Neutrophil (primary cell): ENCODE measurements around the gene FTL.

ENCODE experiments used
- H3K27ac ChIP-seq: fragments of 200-600 bp; sonication (generic); 2 replicates; pipeline ENCODE4 v1.5.1; 2016; ENCODE audit warnings: mild to moderate bottlenecking, moderate library complexity
- H3K27me3 ChIP-seq: fragments of 200-600 bp; sonication (generic); 2 replicates; pipeline ENCODE4 v1.6.0; 2016; ENCODE audit warnings: mild to moderate bottlenecking
- H3K36me3 ChIP-seq: fragments of 200-600 bp; sonication (generic); 2 replicates; pipeline ENCODE4 v1.5.1; 2017
- H3K4me1 ChIP-seq, 2 experiments: fragments of 200-600 bp in 1 of 2; sonication (generic) in 1 of 2; 1 replicate in 1 of 2; 2 replicates in 1 of 2; pipeline versions ENCODE4 v1.5.1 to v1.6.1; 2013 to 2016; ENCODE audit warnings: low read depth in 1 of 2, low read length in 1 of 2, mild to moderate bottlenecking in 1 of 2, moderate library complexity in 1 of 2; ENCODE audit not compliant: control insufficient read depth in 1 of 2, insufficient read depth in 1 of 2
- H3K4me3 ChIP-seq, 2 experiments: fragments of 200-600 bp in 1 of 2; sonication (generic) in 1 of 2; 1 replicate in 1 of 2; 2 replicates in 1 of 2; pipeline ENCODE4 v1.5.1; 2013 to 2016; ENCODE audit warnings: low read depth in 1 of 2, low read length in 1 of 2, mild to moderate bottlenecking in 1 of 2, moderate library complexity in 1 of 2
- H3K9me3 ChIP-seq: fragments of 200-600 bp; sonication (generic); 2 replicates; pipeline ENCODE4 v1.5.1; 2016
- TF ChIP-seq, protein P1 (sequence below): fragments of 200-600 bp; sonication (generic); IDR thresholded peaks from 2 replicates; pipeline ENCODE4 v1.5.1; 2016; ENCODE audit warnings: antibody characterized with exemption

FTL gene

DNA sequence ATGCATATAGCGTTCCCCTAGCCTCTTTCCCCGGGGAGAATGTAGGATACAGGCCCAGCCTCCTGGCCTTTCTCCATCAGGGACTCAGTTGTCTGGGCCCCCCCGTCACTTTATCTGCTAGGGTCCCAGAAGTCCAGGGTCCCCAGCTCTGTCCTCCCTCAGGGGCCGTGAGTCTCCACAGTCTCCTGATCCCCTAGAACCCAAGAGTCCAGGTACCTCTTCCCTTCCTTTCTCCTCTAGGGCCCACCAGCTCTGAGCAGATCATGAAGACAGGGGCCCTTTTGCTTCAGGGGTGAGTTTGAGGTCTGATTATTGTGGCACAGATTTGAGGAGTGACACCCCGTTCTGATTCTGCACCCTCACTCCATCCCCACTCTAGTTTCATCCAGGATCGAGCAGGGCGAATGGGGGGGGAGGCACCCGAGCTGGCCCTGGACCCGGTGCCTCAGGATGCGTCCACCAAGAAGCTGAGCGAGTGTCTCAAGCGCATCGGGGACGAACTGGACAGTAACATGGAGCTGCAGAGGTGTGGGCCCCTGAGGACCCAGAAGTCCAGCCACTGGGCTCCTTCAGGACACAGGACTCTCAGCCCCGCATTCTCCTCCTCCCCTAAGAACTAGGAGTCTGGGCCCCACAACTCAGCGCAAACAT, 9.7 kb upstream of the FTL start:
- H3K4me3 ChIP-seq = peak overlapping the region; percentile 75 to 88
- peak overlapping the region; percentile 75 for H3K27ac ChIP-seq
- H3K36me3 ChIP-seq = no peaks in the 10 kb centered on the region
- TF ChIP-seq, protein P1, sequence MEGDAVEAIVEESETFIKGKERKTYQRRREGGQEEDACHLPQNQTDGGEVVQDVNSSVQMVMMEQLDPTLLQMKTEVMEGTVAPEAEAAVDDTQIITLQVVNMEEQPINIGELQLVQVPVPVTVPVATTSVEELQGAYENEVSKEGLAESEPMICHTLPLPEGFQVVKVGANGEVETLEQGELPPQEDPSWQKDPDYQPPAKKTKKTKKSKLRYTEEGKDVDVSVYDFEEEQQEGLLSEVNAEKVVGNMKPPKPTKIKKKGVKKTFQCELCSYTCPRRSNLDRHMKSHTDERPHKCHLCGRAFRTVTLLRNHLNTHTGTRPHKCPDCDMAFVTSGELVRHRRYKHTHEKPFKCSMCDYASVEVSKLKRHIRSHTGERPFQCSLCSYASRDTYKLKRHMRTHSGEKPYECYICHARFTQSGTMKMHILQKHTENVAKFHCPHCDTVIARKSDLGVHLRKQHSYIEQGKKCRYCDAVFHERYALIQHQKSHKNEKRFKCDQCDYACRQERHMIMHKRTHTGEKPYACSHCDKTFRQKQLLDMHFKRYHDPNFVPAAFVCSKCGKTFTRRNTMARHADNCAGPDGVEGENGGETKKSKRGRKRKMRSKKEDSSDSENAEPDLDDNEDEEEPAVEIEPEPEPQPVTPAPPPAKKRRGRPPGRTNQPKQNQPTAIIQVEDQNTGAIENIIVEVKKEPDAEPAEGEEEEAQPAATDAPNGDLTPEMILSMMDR = no peak
- peaks cover 28 to 34% of the 10 kb centered on the region in 2 experiments for H3K4me1 ChIP-seq
- H3K9me3 ChIP-seq = no peaks in the 10 kb centered on the region
- no peaks in the 10 kb centered on the region for H3K27me3 ChIP-seq

DNA sequence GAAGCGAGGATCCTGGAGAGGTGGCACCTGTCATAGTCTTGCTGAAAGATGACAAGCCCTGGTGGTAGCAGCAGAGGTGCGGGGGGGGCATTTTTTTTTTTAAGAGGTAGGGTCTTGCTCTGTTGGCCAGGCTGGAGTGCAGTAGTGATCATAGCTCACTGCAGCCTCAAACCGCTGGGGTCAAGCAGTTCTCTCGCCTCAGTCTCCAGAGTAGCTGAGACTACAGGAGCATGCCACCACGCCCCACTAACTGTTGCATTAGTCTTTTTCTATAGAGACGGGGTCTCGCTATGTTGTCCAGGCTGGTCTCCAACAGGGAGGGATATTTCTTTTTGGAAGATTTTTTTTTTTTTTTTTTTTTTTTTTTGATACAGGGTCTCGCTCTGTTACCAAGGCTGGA, 7.1 kb upstream of the FTL start:
- TF ChIP-seq, protein P1 = no peak
- H3K4me1 ChIP-seq = peaks cover 48 to 57% of the 10 kb centered on the region in 2 experiments

DNA sequence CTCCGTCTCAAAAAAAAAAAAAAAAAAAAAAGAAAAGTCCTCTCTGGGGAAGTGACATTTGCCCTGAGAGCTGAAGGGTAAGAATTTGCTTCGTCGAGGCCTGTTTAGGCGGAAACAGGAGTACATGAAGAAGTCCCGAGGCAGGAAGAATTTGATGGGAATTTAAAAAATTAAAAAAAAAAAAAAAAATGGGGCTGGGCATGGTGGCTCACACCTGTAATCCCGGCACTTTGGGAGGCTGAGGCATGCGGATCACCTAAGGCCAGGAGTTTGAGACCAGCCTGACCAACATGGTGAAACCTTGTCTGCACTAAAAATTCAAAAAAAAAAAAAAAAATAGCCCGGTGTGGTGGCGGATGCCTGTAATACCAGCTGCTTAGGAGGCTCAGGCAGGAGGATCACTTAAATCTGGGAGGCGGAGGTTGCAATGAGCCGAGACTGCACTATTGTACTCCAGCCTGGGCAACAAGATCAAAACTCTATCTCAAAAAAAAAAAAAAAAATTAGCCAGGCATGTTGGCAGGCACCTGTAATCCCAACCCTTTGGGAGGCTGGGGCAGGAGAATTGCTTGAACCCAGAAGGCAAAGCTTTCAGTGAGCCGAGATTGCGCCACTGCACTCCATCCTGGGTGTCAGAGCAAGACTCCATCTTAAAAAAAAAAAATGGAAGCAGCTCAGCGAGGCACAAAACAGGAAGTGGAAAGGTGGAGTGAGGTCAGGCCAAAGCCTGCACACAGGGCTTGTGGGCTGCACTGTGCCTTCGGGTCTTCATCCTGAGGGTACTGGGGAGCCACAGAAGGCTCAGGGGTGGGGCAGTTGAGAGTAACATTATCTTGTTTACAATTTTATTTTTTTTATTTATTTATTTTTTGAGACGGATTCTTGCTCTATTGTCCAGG, 5.5 kb upstream of the FTL start:
- peak overlapping the region; percentile 98 for H3K27ac ChIP-seq
- H3K4me3 ChIP-seq = peak overlapping the region in 1 of 2 experiments; percentile 40
- no peaks in the 10 kb centered on the region for H3K9me3 ChIP-seq
- TF ChIP-seq, protein P1 = no peak
- H3K4me1 ChIP-seq = peaks cover 58 to 67% of the 10 kb centered on the region in 2 experiments
- no peaks in the 10 kb centered on the region for H3K27me3 ChIP-seq
- no peaks in the 10 kb centered on the region for H3K36me3 ChIP-seq

More for the DNA sequence above, 7.1 kb upstream of the FTL start:
- no peak overlapping the region for H3K27ac ChIP-seq
- H3K9me3 ChIP-seq = no peaks in the 10 kb centered on the region
- H3K27me3 ChIP-seq = no peaks in the 10 kb centered on the region
- H3K4me3 ChIP-seq = no peak overlapping the region
- no peaks in the 10 kb centered on the region for H3K36me3 ChIP-seq

DNA sequence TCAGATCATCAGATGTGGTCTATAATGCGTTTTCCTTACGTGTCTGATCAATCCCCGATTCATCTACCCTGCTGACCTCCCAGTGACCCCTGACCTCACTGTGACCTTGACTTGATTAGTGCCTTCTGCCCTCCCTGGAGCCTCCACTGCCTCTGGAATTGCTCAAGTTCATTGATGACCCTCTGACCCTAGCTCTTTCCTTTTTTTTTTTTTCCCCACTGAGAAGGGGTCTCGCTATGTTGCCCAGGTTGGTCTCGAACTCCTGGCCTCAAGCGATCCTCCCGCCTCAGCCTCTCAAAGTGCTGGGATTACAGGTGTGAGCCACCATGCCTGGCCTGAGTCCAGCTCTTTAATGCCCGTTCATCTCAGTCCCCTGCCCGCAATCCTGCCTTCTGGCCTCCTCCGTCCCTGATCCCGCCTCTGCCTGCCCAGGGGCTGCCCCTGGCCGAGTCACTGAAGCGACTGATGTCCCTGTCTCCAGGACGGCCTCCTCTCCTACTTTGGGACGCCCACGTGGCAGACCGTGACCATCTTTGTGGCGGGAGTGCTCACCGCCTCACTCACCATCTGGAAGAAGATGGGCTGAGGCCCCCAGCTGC, 4.0 kb upstream of the FTL start:
- TF ChIP-seq, protein P1 = no peak
- Histone ChIP-seq H3K36me3 (peaks cover 3% of the 10 kb centered on the region), H3K4me1 (peaks cover 51 to 61% of the 10 kb centered on the region in 2 experiments), H3K9me3 (no peaks in the 10 kb centered on the region), H3K4me3 (peak overlapping the region in 1 of 2 experiments; percentile 100), H3K27me3 (no peaks in the 10 kb centered on the region), H3K27ac (peak overlapping the region; percentile 98)

DNA sequence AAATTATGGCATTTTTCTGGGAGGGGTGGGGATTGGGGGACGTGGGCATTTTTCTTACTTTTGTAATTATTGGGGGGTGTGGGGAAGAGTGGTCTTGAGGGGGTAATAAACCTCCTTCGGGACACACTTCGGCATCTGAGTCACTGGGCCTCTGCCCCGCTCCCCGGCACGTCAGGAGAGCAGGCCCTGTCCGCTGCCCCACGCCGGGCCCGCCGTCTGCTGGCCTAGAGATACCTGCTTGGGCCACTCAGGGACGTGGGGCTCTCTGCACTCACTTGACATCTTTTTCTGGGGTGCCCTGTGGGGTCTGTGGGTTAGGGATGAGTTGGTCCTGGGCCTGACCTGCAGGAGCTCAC, 3.5 kb upstream of the FTL start:
- Histone ChIP-seq H3K4me1 (peaks cover 56 to 66% of the 10 kb centered on the region in 2 experiments), H3K36me3 (peaks cover 8% of the 10 kb centered on the region), H3K9me3 (no peaks in the 10 kb centered on the region), H3K4me3 (peak overlapping the region; percentile 89 to 100), H3K27ac (peak overlapping the region; percentile 98), H3K27me3 (no peaks in the 10 kb centered on the region)
- TF ChIP-seq, protein P1 = no peak
